ENCODE results near the gene KDELR3.
A peak's percentile ranks its signal among the peaks of the same experiment; 100 is the strongest.

DNA sequence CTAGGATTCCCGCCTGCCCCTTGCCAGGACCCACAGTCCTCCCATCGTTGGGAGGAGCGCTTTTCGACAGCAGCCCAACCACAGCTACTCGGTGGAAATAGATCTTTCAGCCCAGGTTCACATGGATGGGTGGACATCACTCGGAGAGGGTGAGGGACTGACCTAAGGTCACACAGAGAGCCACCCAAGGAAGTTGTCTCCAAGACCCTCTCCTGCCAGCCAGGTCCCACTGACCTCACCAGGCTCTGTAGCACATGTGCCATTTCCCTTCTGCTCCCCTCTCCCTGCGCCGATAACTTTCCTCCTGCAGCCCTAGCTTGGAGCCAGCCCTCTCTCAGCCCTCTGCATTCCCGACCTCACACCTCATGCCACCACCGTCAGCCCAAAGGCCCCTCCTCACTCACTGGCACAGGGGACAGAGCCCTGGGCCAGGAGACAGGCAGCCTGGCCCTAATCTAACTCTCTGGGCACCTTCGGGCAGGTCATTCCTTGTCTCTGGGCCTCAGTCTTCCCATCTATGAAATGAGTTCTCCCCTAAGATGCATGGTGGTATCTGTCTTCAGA lies 17.6 kb upstream of the KDELR3 start:
- TF ChIP-seq, protein P1, sequence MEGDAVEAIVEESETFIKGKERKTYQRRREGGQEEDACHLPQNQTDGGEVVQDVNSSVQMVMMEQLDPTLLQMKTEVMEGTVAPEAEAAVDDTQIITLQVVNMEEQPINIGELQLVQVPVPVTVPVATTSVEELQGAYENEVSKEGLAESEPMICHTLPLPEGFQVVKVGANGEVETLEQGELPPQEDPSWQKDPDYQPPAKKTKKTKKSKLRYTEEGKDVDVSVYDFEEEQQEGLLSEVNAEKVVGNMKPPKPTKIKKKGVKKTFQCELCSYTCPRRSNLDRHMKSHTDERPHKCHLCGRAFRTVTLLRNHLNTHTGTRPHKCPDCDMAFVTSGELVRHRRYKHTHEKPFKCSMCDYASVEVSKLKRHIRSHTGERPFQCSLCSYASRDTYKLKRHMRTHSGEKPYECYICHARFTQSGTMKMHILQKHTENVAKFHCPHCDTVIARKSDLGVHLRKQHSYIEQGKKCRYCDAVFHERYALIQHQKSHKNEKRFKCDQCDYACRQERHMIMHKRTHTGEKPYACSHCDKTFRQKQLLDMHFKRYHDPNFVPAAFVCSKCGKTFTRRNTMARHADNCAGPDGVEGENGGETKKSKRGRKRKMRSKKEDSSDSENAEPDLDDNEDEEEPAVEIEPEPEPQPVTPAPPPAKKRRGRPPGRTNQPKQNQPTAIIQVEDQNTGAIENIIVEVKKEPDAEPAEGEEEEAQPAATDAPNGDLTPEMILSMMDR (optimal IDR thresholded peaks at IDR 0.05 in 1 of 3, IDR thresholded peaks at IDR 0.05 in 1 of 3, conservative IDR thresholded peaks at IDR 0.05 in 1 of 3; ENCODE audit: extremely low read depth in 1 of 3, insufficient read depth in 2 of 3, low read length in 3 of 3): no peak
- peak; percentile 35 for TF ChIP-seq EZH2 (IDR thresholded peaks at IDR 0.05; ENCODE audit: low read length)

Measured in keratinocyte (primary cell).